Cardiac fibroblast (primary cell): ENCODE results near the gene BACH2.
A peak's percentile ranks its signal among the peaks of the same experiment; 100 is the strongest.

Experiments used
- DNase-seq, 2 donors: peaks; one replicate each; pipeline versions ENCODE4 v3.0.0 to v3.0.0-alpha.2; 2010; ENCODE audit warnings: low read depth in 2 of 2
- H3K4me3 ChIP-seq, 2 donors: replicated peaks in 1 of 2; 1 replicate in 1 of 2; 2 replicates in 1 of 2; pipeline ENCODE4 v1.5.1; 2011; ENCODE audit warnings: low read depth in 2 of 2, low read length in 2 of 2, mild to moderate bottlenecking in 2 of 2, moderate library complexity in 1 of 2
- CTCF ChIP-seq: IDR thresholded peaks from one replicate; pipeline ENCODE4 v1.5.1; 2011; ENCODE audit warnings: low read depth, mild to moderate bottlenecking, low read length, inconsistent platforms

BACH2 gene

DNA sequence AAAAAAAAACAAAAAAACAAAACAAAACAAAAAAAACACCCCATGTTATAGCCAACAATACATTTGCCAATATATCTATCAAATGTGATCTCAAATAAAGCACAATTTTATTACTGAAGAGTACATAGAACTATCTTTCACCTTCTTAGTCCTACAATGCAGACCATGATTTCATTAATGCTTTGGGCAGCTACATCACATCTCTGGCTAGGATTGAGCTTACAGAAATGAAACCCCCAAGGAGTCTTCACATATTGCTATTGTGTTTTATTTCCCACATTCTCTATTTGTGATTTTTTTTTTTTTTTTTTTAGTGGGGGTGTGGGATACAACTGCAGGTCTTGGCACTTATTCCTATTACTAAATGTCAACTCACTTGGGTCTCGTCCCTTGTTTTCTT, 189.3 kb downstream of the BACH2 start:
- no peak for TF ChIP-seq CTCF
- DNase-seq = no peak
- no peak overlapping the region for H3K4me3 ChIP-seq

DNA sequence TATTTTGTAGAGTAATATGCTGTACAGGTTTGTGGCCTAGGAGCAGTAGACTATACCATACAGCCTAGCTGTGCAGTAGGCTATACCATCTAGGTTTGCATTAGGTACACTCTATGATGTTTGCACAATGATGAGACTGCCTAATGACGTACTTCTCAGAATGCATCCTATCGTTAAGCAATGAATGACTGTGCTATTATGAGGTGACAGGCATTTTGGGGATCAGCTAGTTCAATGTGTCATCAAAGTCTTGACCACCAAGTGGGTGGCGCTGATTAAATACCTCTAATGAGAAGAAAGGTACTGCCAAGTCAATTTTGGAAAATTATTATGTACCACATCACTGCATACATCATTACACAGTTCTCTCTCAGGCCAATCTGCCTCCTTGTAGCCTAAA, 190.2 kb downstream of the BACH2 start:
- TF ChIP-seq CTCF = no peak
- H3K4me3 ChIP-seq = no peak overlapping the region
- no peak for DNase-seq

- no peak for TF ChIP-seq CTCF
- peak in 1 of 2 donors; percentile 14 for DNase-seq
- H3K4me3 ChIP-seq = no peak overlapping the region
Observed at GRCh38 chr6:90105506-90106170, 191.0 kb downstream of the BACH2 start.

- no peak for TF ChIP-seq CTCF
- H3K4me3 ChIP-seq = no peak overlapping the region
- no peak for DNase-seq
Observed at GRCh38 chr6:90103056-90103800, 193.4 kb downstream of the BACH2 start.

GRCh38 chr6:90101403-90101802, 195.2 kb downstream of the BACH2 start:
- TF ChIP-seq CTCF = no peak
- DNase-seq = no peak
- H3K4me3 ChIP-seq = no peak overlapping the region

- no peak overlapping the region for H3K4me3 ChIP-seq
- DNase-seq = no peak
- no peak for TF ChIP-seq CTCF
Observed at GRCh38 chr6:90100059-90100665, 196.5 kb downstream of the BACH2 start.
